ENCODE results near the gene ADAM19.

DNA sequence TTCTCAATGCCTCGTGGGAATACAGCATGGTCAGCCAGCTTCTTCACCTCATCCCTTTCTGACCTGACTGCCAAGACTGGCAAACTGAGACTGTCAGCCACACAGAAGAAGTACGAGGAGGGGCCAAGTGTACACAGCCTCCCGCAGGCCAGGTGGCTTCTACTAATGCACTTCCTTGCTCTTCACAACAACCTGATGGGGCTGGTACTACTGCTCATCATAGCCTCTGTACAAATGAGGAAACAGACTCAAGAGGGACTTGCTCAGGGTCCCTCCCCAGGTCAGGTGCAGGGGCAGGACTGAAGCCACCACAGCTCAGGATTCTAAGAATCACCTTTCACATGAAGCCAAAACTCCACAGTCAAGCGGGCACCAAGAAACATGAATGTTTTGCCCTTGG, 94.3 kb downstream of the ADAM19 start:
- TF ChIP-seq, protein P1, sequence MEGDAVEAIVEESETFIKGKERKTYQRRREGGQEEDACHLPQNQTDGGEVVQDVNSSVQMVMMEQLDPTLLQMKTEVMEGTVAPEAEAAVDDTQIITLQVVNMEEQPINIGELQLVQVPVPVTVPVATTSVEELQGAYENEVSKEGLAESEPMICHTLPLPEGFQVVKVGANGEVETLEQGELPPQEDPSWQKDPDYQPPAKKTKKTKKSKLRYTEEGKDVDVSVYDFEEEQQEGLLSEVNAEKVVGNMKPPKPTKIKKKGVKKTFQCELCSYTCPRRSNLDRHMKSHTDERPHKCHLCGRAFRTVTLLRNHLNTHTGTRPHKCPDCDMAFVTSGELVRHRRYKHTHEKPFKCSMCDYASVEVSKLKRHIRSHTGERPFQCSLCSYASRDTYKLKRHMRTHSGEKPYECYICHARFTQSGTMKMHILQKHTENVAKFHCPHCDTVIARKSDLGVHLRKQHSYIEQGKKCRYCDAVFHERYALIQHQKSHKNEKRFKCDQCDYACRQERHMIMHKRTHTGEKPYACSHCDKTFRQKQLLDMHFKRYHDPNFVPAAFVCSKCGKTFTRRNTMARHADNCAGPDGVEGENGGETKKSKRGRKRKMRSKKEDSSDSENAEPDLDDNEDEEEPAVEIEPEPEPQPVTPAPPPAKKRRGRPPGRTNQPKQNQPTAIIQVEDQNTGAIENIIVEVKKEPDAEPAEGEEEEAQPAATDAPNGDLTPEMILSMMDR (conservative IDR thresholded peaks at IDR 0.05; ENCODE audit: low read length): no peak
- TF ChIP-seq EZH2phosphoT487 (IDR thresholded peaks at IDR 0.05; ENCODE audit: borderline replicate concordance, low read depth, low read length): no peak
